ENCODE data around the gene OR6C3. TPM values are rescaled to one million over a fixed set of nuclear protein-coding genes. Genes with fewer than 3 reads are reported as not detected.
"Not testable (repeated sequence)": the region's sequence is repeated elsewhere in the genome, so short reads cannot be mapped to it uniquely, and the experiment has no call there.

The OR6C3 gene
- total RNA-seq (not detected), polyA plus RNA-seq (not detected), total RNA-seq (0 reads per million in 6 experiments)

- Mint-ChIP-seq H3K27me3 (peaks cover 4 to 24% (median 20%) of the 10 kb centered on the region in 5 donors), H3K27ac (no peak within 1 kb of the TSS), H3K36me3 (no peaks in the 10 kb centered on the region), H3K4me3 (no peak within 1 kb of the TSS), H3K9me3 (peaks cover 0 to 2% (median 0%) of the 10 kb centered on the region in 9 donors), H3K4me1 (no peaks in the 10 kb centered on the region)
- POLR2A ChIA-PET: no interaction called here
- DNase-seq: no peak
- no peak for ATAC-seq
These were observed at the start of gene OR6C3 for GRCh38 chr12:55330446-55330845. Gene OR6C3 (plus strand): TSS chr12:55330746. CDS start chr12:55331701, 955 bp downstream.

- no peak for DNase-seq
- H3K9me3 Mint-ChIP-seq: peaks cover 0 to 6% (median 2%) of the 10 kb centered on the region in 9 donors
- no peaks in the 10 kb centered on the region for H3K4me1 Mint-ChIP-seq
- peaks cover 16 to 26% (median 21%) of the 10 kb centered on the region in 5 donors for H3K27me3 Mint-ChIP-seq
- POLR2A ChIA-PET: no interaction called here
- H3K4me3 Mint-ChIP-seq: no peak overlapping the region
- H3K36me3 Mint-ChIP-seq: no peaks in the 10 kb centered on the region
- no peak overlapping the region for H3K27ac Mint-ChIP-seq
- ATAC-seq: no peak
These were observed 49.6 kb upstream of the OR6C3 start for GRCh38 chr12:55280991-55281390.

- Mint-ChIP-seq H3K4me3 (no peak overlapping the region), H3K36me3 (no peaks in the 10 kb centered on the region), H3K27ac (no peak overlapping the region), H3K4me1 (no peaks in the 10 kb centered on the region), H3K9me3 (no peaks in the 10 kb centered on the region), H3K27me3 (peaks cover 15 to 57% (median 22%) of the 10 kb centered on the region in 5 donors)
- ATAC-seq: no peak
- no peak for DNase-seq
- POLR2A ChIA-PET: no interaction called here
These were observed 40.5 kb upstream of the OR6C3 start for GRCh38 chr12:55289999-55290398.

- Mint-ChIP-seq H3K9me3 (peaks cover 0 to 12% (median 0%) of the 10 kb centered on the region in 9 donors), H3K27me3 (peaks cover 21 to 60% (median 28%) of the 10 kb centered on the region in 5 donors)
- no peak for ATAC-seq
These were observed 34.1 kb upstream of the OR6C3 start, which contains the start of gene OR6C6 for GRCh38 chr12:55296469-55296868. Gene OR6C6 (minus strand): TSS chr12:55296569. CDS start chr12:55295232, 1,337 bp downstream.

GRCh38 chr12:55314043-55314442 is 16.5 kb upstream of the OR6C3 start, which contains the start of gene OR6C1:
Gene OR6C1 (plus strand): TSS chr12:55314343. CDS start chr12:55320600, 6,257 bp downstream.
- peaks cover 9 to 48% (median 12%) of the 10 kb centered on the region in 5 donors for H3K27me3 Mint-ChIP-seq
- POLR2A ChIA-PET: no interaction called here
- no peak within 1 kb of the TSS for H3K4me3 Mint-ChIP-seq
- H3K36me3 Mint-ChIP-seq: peaks cover 0 to under 1% (median 0%) of the 10 kb centered on the region in 3 donors
- DNase-seq: no peak
- ATAC-seq: no peak
- H3K9me3 Mint-ChIP-seq: peaks cover 0 to 7% (median under 1%) of the 10 kb centered on the region in 9 donors
- no peaks in the 10 kb centered on the region for H3K4me1 Mint-ChIP-seq
- no peak within 1 kb of the TSS for H3K27ac Mint-ChIP-seq

More at GRCh38 chr12:55296469-55296868, 34.1 kb upstream of the OR6C3 start, which contains the start of gene OR6C6:
- POLR2A ChIA-PET: no interaction called here
- Mint-ChIP-seq H3K4me1 (no peaks in the 10 kb centered on the region), H3K4me3 (no peak within 1 kb of the TSS), H3K36me3 (peaks cover 0 to 7% (median 0%) of the 10 kb centered on the region in 3 donors), H3K27ac (no peak within 1 kb of the TSS)
- DNase-seq: no peak

- H3K27me3 Mint-ChIP-seq: peaks cover 10 to 51% (median 21%) of the 10 kb centered on the region in 5 donors
- H3K4me3 Mint-ChIP-seq: no peak overlapping the region
- DNase-seq (no peak), ATAC-seq (no peak)
- H3K27ac Mint-ChIP-seq: no peak overlapping the region
- peaks cover 0 to 4% (median 0%) of the 10 kb centered on the region in 3 donors for H3K36me3 Mint-ChIP-seq
- peaks cover 0 to 20% (median 7%) of the 10 kb centered on the region in 9 donors for H3K9me3 Mint-ChIP-seq
- no peaks in the 10 kb centered on the region for H3K4me1 Mint-ChIP-seq
- POLR2A ChIA-PET: no interaction called here
These were observed 10.3 kb upstream of the OR6C3 start for GRCh38 chr12:55320201-55320600.

GRCh38 chr12:55325801-55326200 is 4.7 kb upstream of the OR6C3 start:
- peaks cover 8 to 32% (median 24%) of the 10 kb centered on the region in 5 donors for H3K27me3 Mint-ChIP-seq
- ATAC-seq, H3K9me3 Mint-ChIP-seq, H3K27ac Mint-ChIP-seq, DNase-seq, H3K4me3 Mint-ChIP-seq, POLR2A ChIA-PET, H3K36me3 Mint-ChIP-seq, H3K4me1 Mint-ChIP-seq: not testable (repeated sequence)

- H3K27ac Mint-ChIP-seq: no peak overlapping the region
- H3K4me1 Mint-ChIP-seq: no peaks in the 10 kb centered on the region
- ATAC-seq (no peak), DNase-seq (no peak)
- no peak overlapping the region for H3K4me3 Mint-ChIP-seq
- peaks cover 0 to 44% (median 25%) of the 10 kb centered on the region in 5 donors for H3K27me3 Mint-ChIP-seq
- H3K36me3 Mint-ChIP-seq: no peaks in the 10 kb centered on the region
- H3K9me3 Mint-ChIP-seq: no peaks in the 10 kb centered on the region
- POLR2A ChIA-PET: no interaction called here
These were observed 5.5 kb downstream of the OR6C3 start for GRCh38 chr12:55336002-55336401.

GRCh38 chr12:55355338-55355737 is 24.8 kb downstream of the OR6C3 start:
- ATAC-seq, H3K4me3 Mint-ChIP-seq, H3K4me1 Mint-ChIP-seq, H3K36me3 Mint-ChIP-seq, H3K27ac Mint-ChIP-seq, DNase-seq, POLR2A ChIA-PET: not testable (repeated sequence)
- H3K9me3 Mint-ChIP-seq: peaks cover 0 to 14% (median 8%) of the 10 kb centered on the region in 9 donors
- H3K27me3 Mint-ChIP-seq: peaks cover 12 to 49% (median 30%) of the 10 kb centered on the region in 5 donors

- no peaks in the 10 kb centered on the region for H3K4me1 Mint-ChIP-seq
- H3K9me3 Mint-ChIP-seq: peaks cover 0 to 5% (median 0%) of the 10 kb centered on the region in 9 donors
- H3K4me3 Mint-ChIP-seq: no peak within 1 kb of the TSS
- peaks cover 15 to 46% (median 27%) of the 10 kb centered on the region in 5 donors for H3K27me3 Mint-ChIP-seq
- H3K27ac Mint-ChIP-seq: no peak within 1 kb of the TSS
- DNase-seq: no peak
- POLR2A ChIA-PET: no interaction called here
- H3K36me3 Mint-ChIP-seq: no peaks in the 10 kb centered on the region
- ATAC-seq: no peak
These were observed 32.1 kb downstream of the OR6C3 start, which contains the start of gene OR6C75 for GRCh38 chr12:55362675-55363074. Gene OR6C75 (plus strand): TSS chr12:55362975. CDS start chr12:55365111, 2,136 bp downstream.

- Mint-ChIP-seq H3K9me3 (no peaks in the 10 kb centered on the region), H3K4me1 (no peaks in the 10 kb centered on the region), H3K4me3 (no peak overlapping the region), H3K27ac (no peak overlapping the region), H3K36me3 (no peaks in the 10 kb centered on the region), H3K27me3 (peaks cover 15 to 33% (median 20%) of the 10 kb centered on the region in 5 donors)
- POLR2A ChIA-PET: no interaction called here
- DNase-seq: no peak
- ATAC-seq: no peak
These were observed 34.5 kb downstream of the OR6C3 start for GRCh38 chr12:55365086-55365485.

GRCh38 chr12:55372521-55372920 is 42.0 kb downstream of the OR6C3 start:
- no peak overlapping the region for H3K4me3 Mint-ChIP-seq
- no peaks in the 10 kb centered on the region for H3K36me3 Mint-ChIP-seq
- H3K27ac Mint-ChIP-seq: peak overlapping the region in 1 of 10 donors; percentile 34
- H3K9me3 Mint-ChIP-seq: no peaks in the 10 kb centered on the region
- no peaks in the 10 kb centered on the region for H3K4me1 Mint-ChIP-seq
- ATAC-seq (no peak), DNase-seq (no peak)
- POLR2A ChIA-PET: no interaction called here
- peaks cover 2 to 19% (median 8%) of the 10 kb centered on the region in 5 donors for H3K27me3 Mint-ChIP-seq
